ENCODE results near the gene USPL1. TPM values are rescaled to one million over a fixed set of nuclear protein-coding genes. Genes with fewer than 3 reads are reported as not detected.
A peak's percentile ranks its signal among the peaks of the same experiment; 100 is the strongest.

USPL1 gene
- total RNA-seq, 4 donors from 2014 or later, result 14.2 to 18.4 (median 15.6) TPM

- DNase-seq, result no peak
- no peak for TF ChIP-seq POLR2A (IDR thresholded peaks at IDR 0.05)
- TF ChIP-seq CTCF (IDR thresholded peaks at IDR 0.05 in 4 of 5, conservative IDR thresholded peaks at IDR 0.05 in 1 of 5), result no peak
- H3K4me3 ChIP-seq, result peak overlapping the region in 1 of 4 donors; percentile 30
- H3K36me3 ChIP-seq, result no peaks in the 10 kb centered on the region
- intact Hi-C loops (cut with DNase I; ENCODE audit: low total_unique reads), result no loop called here
- peaks cover 0 to 4% of the 10 kb centered on the region in 2 donors for H3K4me1 ChIP-seq
- no peaks in the 10 kb centered on the region for H3K27me3 ChIP-seq
- H3K9me3 ChIP-seq, result no peaks in the 10 kb centered on the region
- ATAC-seq, result peak in 1 of 2 donors; percentile 24
- in situ Hi-C loops (cut with MboI; ENCODE audit: low sequenced_read_pairs in 4 of 4), result no loop called here
- peak overlapping the region in 1 of 4 donors; percentile 27 for H3K27ac ChIP-seq
Observed at GRCh38 chr13:30697177-30697953, 79.6 kb downstream of the USPL1 start.

- ATAC-seq, result no peak
- no peaks in the 10 kb centered on the region for H3K27me3 ChIP-seq
- in situ Hi-C loops (cut with MboI; ENCODE audit: low sequenced_read_pairs in 4 of 4), result no loop called here
- H3K36me3 ChIP-seq, result no peaks in the 10 kb centered on the region
- TF ChIP-seq POLR2A (IDR thresholded peaks at IDR 0.05) (no peak), CTCF (IDR thresholded peaks at IDR 0.05 in 4 of 5, conservative IDR thresholded peaks at IDR 0.05 in 1 of 5) (no peak)
- H3K4me3 ChIP-seq, result peak overlapping the region in 1 of 4 donors; percentile 30
- intact Hi-C loops (cut with DNase I; ENCODE audit: low total_unique reads), result no loop called here
- DNase-seq, result no peak
- no peaks in the 10 kb centered on the region for H3K9me3 ChIP-seq
- peaks cover 0 to 4% of the 10 kb centered on the region in 2 donors for H3K4me1 ChIP-seq
- H3K27ac ChIP-seq, result peak overlapping the region in 1 of 4 donors; percentile 27
Observed at GRCh38 chr13:30697996-30698401, 80.3 kb downstream of the USPL1 start.

GRCh38 chr13:30698488-30699005 is 80.8 kb downstream of the USPL1 start:
- intact Hi-C loops (cut with DNase I; ENCODE audit: low total_unique reads), result no loop called here
- TF ChIP-seq CTCF (IDR thresholded peaks at IDR 0.05 in 4 of 5, conservative IDR thresholded peaks at IDR 0.05 in 1 of 5), result no peak
- no peak for TF ChIP-seq POLR2A (IDR thresholded peaks at IDR 0.05)
- Histone ChIP-seq H3K27ac (no peak overlapping the region), H3K4me3 (no peak overlapping the region), H3K27me3 (no peaks in the 10 kb centered on the region), H3K4me1 (peaks cover 0 to 4% of the 10 kb centered on the region in 2 donors), H3K36me3 (no peaks in the 10 kb centered on the region), H3K9me3 (no peaks in the 10 kb centered on the region)
- no peak for ATAC-seq
- in situ Hi-C loops (cut with MboI; ENCODE audit: low sequenced_read_pairs in 4 of 4), result no loop called here
- no peak for DNase-seq

DNA sequence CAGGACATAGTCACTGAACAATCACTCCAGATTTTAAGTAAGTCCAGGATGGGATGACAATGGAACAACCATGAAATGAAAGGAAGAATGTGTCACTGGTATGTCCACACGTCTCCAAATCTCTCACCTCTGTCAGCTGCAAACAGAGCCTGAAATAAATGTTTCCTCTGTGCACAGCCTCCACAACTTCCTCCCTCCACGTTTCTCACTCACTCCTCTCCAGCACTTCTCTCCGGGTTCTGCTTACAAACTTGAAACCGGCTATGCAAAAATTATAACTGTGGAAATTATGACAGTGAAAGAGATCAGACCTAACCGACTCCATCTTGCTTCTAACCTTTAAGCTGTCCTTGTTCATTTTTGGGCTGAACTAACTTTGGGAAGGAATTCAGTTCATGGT is 82.6 kb downstream of the USPL1 start:
- no peak overlapping the region for H3K27ac ChIP-seq
- no peaks in the 10 kb centered on the region for H3K36me3 ChIP-seq
- in situ Hi-C loops (cut with MboI; ENCODE audit: low sequenced_read_pairs in 4 of 4), result no loop called here
- H3K4me3 ChIP-seq, result no peak overlapping the region
- no peak for DNase-seq
- H3K4me1 ChIP-seq, result peaks cover 0 to 8% of the 10 kb centered on the region in 2 donors
- ATAC-seq, result no peak
- intact Hi-C loops (cut with DNase I; ENCODE audit: low total_unique reads), result no loop called here
- no peaks in the 10 kb centered on the region for H3K27me3 ChIP-seq
- H3K9me3 ChIP-seq, result no peaks in the 10 kb centered on the region
- TF ChIP-seq CTCF (IDR thresholded peaks at IDR 0.05 in 4 of 5, conservative IDR thresholded peaks at IDR 0.05 in 1 of 5) (no peak), POLR2A (IDR thresholded peaks at IDR 0.05) (no peak)
